Activated naive CD4-positive, alpha-beta T cell treated with anti-CD3 and anti-CD28 coated beads for 36 hours (primary cell): ENCODE results near the gene CALML3. TPM values are rescaled to one million over a fixed set of nuclear protein-coding genes. Genes with fewer than 3 reads are reported as not detected.

Experiments
- total RNA-seq, 2 experiments: library from RNA; stranded (reverse); gene quantifications; one replicate each; pipeline ENCODE4 v1.2.3, GENCODE V29; 2021

CALML3 gene
- total RNA-seq, 2 experiments from 2014 or later = not detected

Other genes starting within 250 kb of the CALML3 start
- not detected for gene UCN3, start 160.0 kb upstream of the CALML3 start, total RNA-seq
- gene TUBAL3, start 120.1 kb upstream of the CALML3 start, total RNA-seq = not detected
- gene NET1, start 112.4 kb upstream of the CALML3 start, total RNA-seq = 10 to 100 TPM; 20.8 to 21.3 TPM
- gene CALML5, start 25.4 kb upstream of the CALML3 start, total RNA-seq = not detected
- 1 to 10 TPM; 7.0 to 7.2 TPM for gene ASB13, start 141.6 kb downstream of the CALML3 start, total RNA-seq
- gene TASOR2, start 159.9 kb downstream of the CALML3 start, total RNA-seq = 10 to 100 TPM; 36.4 to 37.7 TPM